SK-N-SH (cell line): ENCODE measurements around the gene PTPRG. TPM values are rescaled to one million over a fixed set of nuclear protein-coding genes. Genes with fewer than 3 reads are reported as not detected.

Experiments
- CTCF ChIA-PET: fragments of 300-600, 350-600 bp; formaldehyde crosslinking; extraction: SDS; loops from one replicate; lab custom pipeline; 2021; lab: Yijun Ruan, JAX
- POLR2A ChIA-PET: fragments of 350-600 bp; sonication (Branson Sonifier 250); formaldehyde crosslinking; extraction: SDS; loops from one replicate; lab custom pipeline; 2020; ENCODE audit warnings: antibody characterized with exemption, inconsistent platforms; lab: Yijun Ruan, JAX
- DNase-seq: peaks from one replicate; pipeline ENCODE4 v3.0.0; 2012
- H2AFZ ChIP-seq: fragments of 200-600 bp; sonication (generic); 2 replicates; pipeline ENCODE4 v1.8.1; 2016; ENCODE audit warnings: antibody characterized with exemption, mild to moderate bottlenecking, low read depth
- H3F3A ChIP-seq: fragments of 200-600 bp; sonication (generic); replicated peaks from 2 replicates; pipeline ENCODE3; 2016; ENCODE audit warnings: antibody characterized with exemption, mild to moderate bottlenecking; ENCODE audit not compliant: insufficient read depth
- H3K27ac ChIP-seq, 2 experiments: fragments of 200-500 bp in 1 of 2; fragments of 200-600 bp in 1 of 2; sonication (Bioruptor generic) in 1 of 2; sonication (generic), shearing (Covaris generic) in 1 of 2; 2 replicates each; pipeline versions ENCODE4 v1.5.1 to v1.6.1; 2014 to 2016; ENCODE audit warnings: low read depth in 2 of 2, inconsistent platforms in 1 of 2, low read length in 1 of 2, mild to moderate bottlenecking in 1 of 2, mixed read lengths in 1 of 2
- H3K27me3 ChIP-seq: fragments of 200-600 bp; sonication (generic), shearing (Covaris generic); 2 replicates; pipeline ENCODE4 v1.6.1; 2016; ENCODE audit warnings: mixed run types; ENCODE audit not compliant: insufficient read depth
- H3K36me3 ChIP-seq, 2 experiments: fragments of 200-500 bp in 1 of 2; fragments of 200-600 bp in 1 of 2; sonication (Bioruptor generic) in 1 of 2; sonication (generic) in 1 of 2; replicated peaks in 1 of 2; 2 replicates each; pipeline versions ENCODE3 to v1.5.1; 2014 to 2016; ENCODE audit warnings: low read length in 1 of 2, mild to moderate bottlenecking in 1 of 2; ENCODE audit not compliant: insufficient read depth in 2 of 2, control insufficient read depth in 1 of 2
- H3K4me1 ChIP-seq, 2 experiments: fragments of 200-500 bp in 1 of 2; fragments of 200-600 bp in 1 of 2; sonication (Bioruptor generic) in 1 of 2; sonication (generic), shearing (Covaris generic) in 1 of 2; 2 replicates each; pipeline versions ENCODE4 v1.5.1 to v1.6.1; 2014 to 2016; ENCODE audit warnings: low read depth in 1 of 2, low read length in 1 of 2, mixed run types in 1 of 2; ENCODE audit not compliant: insufficient read depth in 2 of 2, control insufficient read depth in 1 of 2
- H3K4me2 ChIP-seq: fragments of 200-600 bp; sonication (generic), shearing (Covaris generic); 2 replicates; pipeline ENCODE4 v1.6.1; 2017; ENCODE audit warnings: mixed run types
- H3K4me3 ChIP-seq, 2 experiments: fragments of 200-500 bp in 1 of 2; fragments of 200-600 bp in 1 of 2; sonication (Bioruptor generic) in 1 of 2; sonication (generic), shearing (Covaris generic) in 1 of 2; 2 replicates each; pipeline versions ENCODE4 v1.5.1 to v1.8.1; 2014 to 2016; ENCODE audit warnings: low read depth in 2 of 2, inconsistent platforms in 1 of 2, low read length in 1 of 2, mild to moderate bottlenecking in 1 of 2, mixed read lengths in 1 of 2, moderate library complexity in 1 of 2
- H3K79me2 ChIP-seq: fragments of 200-600 bp; sonication (generic); 2 replicates; pipeline ENCODE4 v1.8.1; 2017; ENCODE audit warnings: mild to moderate bottlenecking; ENCODE audit not compliant: insufficient read depth
- H3K9ac ChIP-seq: fragments of 200-600 bp; sonication (generic); 2 replicates; pipeline ENCODE4 v1.6.1; 2017; ENCODE audit warnings: mixed run types
- H3K9me2 ChIP-seq: fragments of 200-600 bp; sonication (generic); 2 replicates; pipeline ENCODE4 v1.6.1; 2017; ENCODE audit warnings: mixed run types
- H3K9me3 ChIP-seq: fragments of 200-600 bp; sonication (generic); 2 replicates; pipeline ENCODE4 v1.6.1; 2017; ENCODE audit warnings: mixed run types, mild to moderate bottlenecking, moderate library complexity
- H4K20me1 ChIP-seq: fragments of 200-600 bp; sonication (generic); 2 replicates; pipeline ENCODE4 v1.6.1; 2017; ENCODE audit warnings: mild to moderate bottlenecking, mixed run types; ENCODE audit not compliant: insufficient read depth
- CHD2 ChIP-seq: fragments of 150-350 bp; IDR thresholded peaks from 2 replicates; pipeline ENCODE4 v1.6.1; 2018; ENCODE audit warnings: low read length; ENCODE audit not compliant: partially characterized antibody
- CTCF ChIP-seq: fragments of 200-600 bp; sonication (generic); IDR thresholded peaks from 2 replicates; pipeline ENCODE4 v1.6.1; 2017; ENCODE audit warnings: antibody characterized with exemption, mild to moderate bottlenecking, moderate library complexity
- ELF1 ChIP-seq: IDR thresholded peaks from 2 replicates; pipeline ENCODE4 v1.4.0; 2012
- EZH2phosphoT487 ChIP-seq: fragments of 200-600 bp; sonication (generic); IDR thresholded peaks from 2 replicates; pipeline ENCODE4 v1.6.1; 2017; ENCODE audit warnings: low read depth, mixed run types, mild to moderate bottlenecking, antibody characterized with exemption, moderate library complexity, borderline replicate concordance
- FOSL2 ChIP-seq: IDR thresholded peaks from 2 replicates; pipeline ENCODE4 v1.4.0; 2012; ENCODE audit warnings: low read depth, mild to moderate bottlenecking, moderate library complexity, borderline replicate concordance
- IRF3 ChIP-seq: fragments of 150-350 bp; IDR thresholded peaks from 2 replicates; pipeline ENCODE4 v1.6.1; 2016; ENCODE audit warnings: mild to moderate bottlenecking, low read depth, low read length
- JUND ChIP-seq: IDR thresholded peaks from 2 replicates; pipeline ENCODE4 v1.4.0; 2012
- RCOR1 ChIP-seq: fragments of 150-350 bp; IDR thresholded peaks from 2 replicates; pipeline ENCODE4 v1.6.1; 2017; ENCODE audit warnings: antibody characterized with exemption, low read length
- RFX5 ChIP-seq: IDR thresholded peaks from 2 replicates; pipeline ENCODE4 v1.6.1; 2012; ENCODE audit warnings: mild to moderate bottlenecking, improper control_type of control experiment, low read length
- SIN3A ChIP-seq: IDR thresholded peaks from 2 replicates; pipeline ENCODE4 v1.6.1; 2012; ENCODE audit warnings: low read depth, mild to moderate bottlenecking, low read length, moderate library complexity, borderline replicate concordance
- SMC3 ChIP-seq: IDR thresholded peaks from 2 replicates; pipeline ENCODE4 v1.6.1; 2012; ENCODE audit warnings: low read depth, low read length, improper control_type of control experiment
- WGBS: methylation state at CpG from one replicate; pipeline ENCODE4 v1.1.6; 2017; ENCODE audit warnings: low lambda C conversion rate; 5-methylcytosine and 5-hydroxymethylcytosine counted together
- polyA plus RNA-seq, 3 experiments: library from polyadenylated mRNA; depleted of rRNA; stranded (reverse); fragments of >200 nt; gene quantifications; 2 replicates each; pipeline ENCODE4 v1.2.3, GENCODE V29; 2012

The PTPRG gene
- polyA plus RNA-seq, 1 of the 3 experiments (the other 2 are of a cell fraction), result 14.1 TPM

GRCh38 chr3:62261121-62261520 is 699.8 kb downstream of the PTPRG start (continued):
- TF ChIP-seq IRF3 (no peak), FOSL2 (no peak)
- TF ChIP-seq, all 33 proteins: peak for 0

- H3K79me2 ChIP-seq, result no peaks in the 10 kb centered on the region
- DNase-seq, result no peak
- peaks cover 8 to 13% of the 10 kb centered on the region in 2 experiments for H3K36me3 ChIP-seq
- H3K9me2 ChIP-seq, result no peaks in the 10 kb centered on the region
- 91% methylated on average over 3 of the region's 3 CpGs for WGBS
- H3K27ac ChIP-seq, result no peak overlapping the region
- ChIA-PET CTCF (interaction anchor here (1.1 to 2.8 kb wide), 3 partner anchors 13 to 71 kb away, joined by 3 to 10 read pairs (median 4); no protein-coding TSS in a partner anchor), POLR2A (no interaction called here)
- no peaks in the 10 kb centered on the region for H3K9me3 ChIP-seq
- H3K4me2 ChIP-seq, result no peak overlapping the region
- no peaks in the 10 kb centered on the region for H3F3A ChIP-seq
- H3K4me3 ChIP-seq, result no peak overlapping the region
- no peaks in the 10 kb centered on the region for H3K27me3 ChIP-seq
- TF ChIP-seq JUND (no peak), EZH2phosphoT487 (no peak)
- no peaks in the 10 kb centered on the region for H4K20me1 ChIP-seq
- H3K9ac ChIP-seq, result no peak overlapping the region
- no peak overlapping the region for H2AFZ ChIP-seq
- H3K4me1 ChIP-seq, result peaks cover 0 to 3% of the 10 kb centered on the region in 2 experiments; a peak in 2 of 4 replicates
Observed at GRCh38 chr3:62261736-62262135, 700.4 kb downstream of the PTPRG start.

GRCh38 chr3:62265528-62265927 is 704.2 kb downstream of the PTPRG start:
- H3K9me3 ChIP-seq, result no peaks in the 10 kb centered on the region

More at GRCh38 chr3:62265528-62265927, 704.2 kb downstream of the PTPRG start:
- no peaks in the 10 kb centered on the region for H3F3A ChIP-seq
- H3K9ac ChIP-seq, result no peak overlapping the region
- no peaks in the 10 kb centered on the region for H3K79me2 ChIP-seq
- H4K20me1 ChIP-seq, result no peaks in the 10 kb centered on the region
- H3K4me1 ChIP-seq, result peaks cover 0 to 3% of the 10 kb centered on the region in 2 experiments; a peak in 1 of 4 replicates
- DNase-seq, result no peak
- H3K36me3 ChIP-seq, result peaks cover 13 to 17% of the 10 kb centered on the region in 2 experiments
- no peak for TF ChIP-seq ELF1
- no peak for TF ChIP-seq CTCF
- TF ChIP-seq RFX5, result no peak
- TF ChIP-seq CHD2, result no peak
- TF ChIP-seq SIN3A, result no peak
- TF ChIP-seq SMC3, result no peak
- TF ChIP-seq FOSL2, result no peak
- TF ChIP-seq RCOR1, result no peak
- no peaks in the 10 kb centered on the region for H3K9me2 ChIP-seq
- H3K27ac ChIP-seq, result no peak overlapping the region
- H3K4me3 ChIP-seq, result no peak overlapping the region
- H3K4me2 ChIP-seq, result no peak overlapping the region
- H3K27me3 ChIP-seq, result no peaks in the 10 kb centered on the region
- WGBS, result 87% methylated on average over 1 of the region's 1 CpG
- ChIA-PET POLR2A (no interaction called here), CTCF (no interaction called here)
- no peak overlapping the region for H2AFZ ChIP-seq
